Neural cell (in vitro differentiated cells): ENCODE data around the gene USP49. TPM values are rescaled to one million over a fixed set of nuclear protein-coding genes. Genes with fewer than 3 reads are reported as not detected.

Experiments used
- H2AFZ ChIP-seq: fragments of 200-600, 300-800 bp; sonication (generic), shearing (Covaris generic); 2 replicates; pipeline ENCODE4 v1.6.0; 2014; ENCODE audit warnings: low read depth, mild to moderate bottlenecking, antibody characterized with exemption, low read length, moderate library complexity
- H3F3A ChIP-seq: fragments of 200-600 bp; shearing (Covaris generic); 2 replicates; pipeline ENCODE4 v1.6.1; 2016; ENCODE audit warnings: mild to moderate bottlenecking, moderate library complexity, mixed read lengths, antibody characterized with exemption, low read length; ENCODE audit not compliant: insufficient read depth, poor library complexity, severe bottlenecking
- H3K27ac ChIP-seq: fragments of 200-600, 300-800 bp; sonication (generic), shearing (Covaris generic); 2 replicates; pipeline ENCODE4 v1.5.1; 2014; ENCODE audit warnings: mild to moderate bottlenecking, low read length, moderate library complexity
- H3K27me3 ChIP-seq: fragments of 300-800, 200-600 bp; sonication (generic), shearing (Covaris generic); 2 replicates; pipeline ENCODE4 v1.6.0; 2014; ENCODE audit warnings: mild to moderate bottlenecking, low read depth, low read length, moderate library complexity; ENCODE audit not compliant: insufficient read depth
- H3K36me3 ChIP-seq: fragments of 300-800, 200-600 bp; sonication (generic), shearing (Covaris generic); 2 replicates; pipeline ENCODE4 v1.5.1; 2014; ENCODE audit warnings: mild to moderate bottlenecking, antibody characterized with exemption, low read length, moderate library complexity; ENCODE audit not compliant: insufficient read depth
- H3K4me2 ChIP-seq: fragments of 300-800, 200-600 bp; sonication (generic), shearing (Covaris generic); 2 replicates; pipeline ENCODE4 v1.6.0; 2014; ENCODE audit warnings: mild to moderate bottlenecking, low read length
- H3K4me3 ChIP-seq: fragments of 300-800, 200-600 bp; sonication (generic), shearing (Covaris generic); 2 replicates; pipeline ENCODE4 v1.5.1; 2014; ENCODE audit warnings: mild to moderate bottlenecking, low read length, moderate library complexity
- H3K79me2 ChIP-seq: fragments of 200-600 bp; shearing (Covaris generic); replicated peaks from 2 replicates; pipeline ENCODE4 v1.6.0; 2014; ENCODE audit warnings: mild to moderate bottlenecking, low read length, moderate library complexity; ENCODE audit not compliant: insufficient read depth
- H3K9ac ChIP-seq: fragments of 300-800, 200-600 bp; sonication (generic), shearing (Covaris generic); 2 replicates; pipeline ENCODE4 v1.6.1; 2016; ENCODE audit warnings: mild to moderate bottlenecking, low read length, mixed read lengths
- H3K9me2 ChIP-seq: fragments of 200-600 bp; shearing (Covaris generic); 2 replicates; pipeline ENCODE4 v1.6.1; 2016; ENCODE audit warnings: mild to moderate bottlenecking, low read length, mixed read lengths; ENCODE audit not compliant: insufficient read depth
- H3K9me3 ChIP-seq: fragments of 200-600, 300-800 bp; sonication (generic), shearing (Covaris generic); 2 replicates; pipeline ENCODE4 v1.6.1; 2016; ENCODE audit warnings: mild to moderate bottlenecking, mixed run types, low read length, moderate library complexity, mixed read lengths
- H4K20me1 ChIP-seq: fragments of 200-600 bp; shearing (Covaris generic); 2 replicates; pipeline ENCODE4 v1.6.1; 2016; ENCODE audit warnings: mild to moderate bottlenecking, mixed run types; ENCODE audit not compliant: insufficient read depth
- CTCF ChIP-seq: fragments of 450-650 bp; IDR thresholded peaks from 2 replicates; pipeline ENCODE4 v1.5.1; 2014; ENCODE audit warnings: antibody characterized with exemption, mild to moderate bottlenecking, moderate library complexity; ENCODE audit not compliant: poor library complexity, severe bottlenecking
- EP300 ChIP-seq: fragments of 450-650 bp; conservative IDR thresholded peaks from 2 replicates; pipeline ENCODE4 v1.6.1; 2014; ENCODE audit warnings: antibody characterized with exemption, mild to moderate bottlenecking, moderate library complexity; ENCODE audit not compliant: poor library complexity, severe bottlenecking
- EZH2 ChIP-seq: fragments of 200-600, 300-800 bp; shearing (Covaris generic), sonication (generic); IDR thresholded peaks from 2 replicates; pipeline ENCODE4 v1.6.1; 2014; ENCODE audit warnings: antibody characterized with exemption, low read length, borderline replicate concordance, mild to moderate bottlenecking; ENCODE audit not compliant: insufficient read depth, poor library complexity, severe bottlenecking
- MXI1 ChIP-seq: fragments of 450-650 bp; conservative IDR thresholded peaks from 2 replicates; pipeline ENCODE4 v1.6.1; 2014; ENCODE audit warnings: antibody characterized with exemption, mild to moderate bottlenecking; ENCODE audit not compliant: poor library complexity, severe bottlenecking
- POLR2AphosphoS5 ChIP-seq: IDR thresholded peaks from 2 replicates; pipeline ENCODE4 v1.6.1; 2012
- RAD21 ChIP-seq: fragments of 450-650 bp; conservative IDR thresholded peaks from 2 replicates; pipeline ENCODE4 v1.6.1; 2014; ENCODE audit warnings: antibody characterized with exemption, mild to moderate bottlenecking, moderate library complexity
- REST ChIP-seq: IDR thresholded peaks from 2 replicates; pipeline ENCODE4 v1.6.1; 2012; ENCODE audit warnings: borderline replicate concordance
- SMC3 ChIP-seq: fragments of 450-650 bp; conservative IDR thresholded peaks from 2 replicates; pipeline ENCODE4 v1.6.1; 2014; ENCODE audit warnings: antibody characterized with exemption, mild to moderate bottlenecking, moderate library complexity; ENCODE audit not compliant: poor library complexity
- TAF1 ChIP-seq: IDR thresholded peaks from 2 replicates; pipeline ENCODE4 v1.6.1; 2012; ENCODE audit warnings: low read depth
- polyA plus RNA-seq: library from polyadenylated mRNA; depleted of rRNA; stranded (reverse); fragments of >200 nt; gene quantifications from 2 replicates; pipeline ENCODE4 v1.2.3, GENCODE V29; 2014

Gene USP49
- polyA plus RNA-seq, 1 donor from 2014 or later = 23.5 TPM

DNA sequence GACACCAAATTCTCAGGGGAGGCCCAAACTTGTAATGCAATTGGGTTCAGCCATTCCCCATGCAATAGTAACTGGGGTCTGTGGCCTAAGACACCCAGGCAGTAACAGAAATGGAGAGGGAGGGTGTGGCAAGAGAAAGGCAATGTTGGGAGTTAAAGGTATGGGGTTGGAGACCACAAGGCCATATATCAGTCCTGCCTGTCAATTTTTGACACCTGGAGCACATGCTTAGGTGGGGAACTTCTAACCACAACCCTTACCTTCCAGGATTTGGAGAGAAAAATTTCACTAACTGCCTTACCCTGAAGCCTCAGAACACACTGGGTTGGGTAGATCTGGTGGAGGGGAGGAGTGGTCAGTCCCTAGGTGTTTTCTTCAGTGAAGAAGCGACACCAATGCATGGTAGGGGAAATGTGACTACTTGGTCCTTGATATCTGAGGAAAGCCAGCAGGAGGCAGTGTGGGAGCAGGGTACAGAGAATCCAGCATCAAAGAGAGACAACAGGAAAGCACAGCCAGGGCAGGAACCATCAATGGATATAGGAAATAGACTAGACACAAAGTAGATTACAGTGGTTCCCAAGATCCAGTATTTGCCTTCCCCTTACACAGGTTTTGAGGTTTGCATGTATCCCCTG, 6.8 kb upstream of the USP49 start:
- H3K27ac ChIP-seq = no peak overlapping the region
- H3K36me3 ChIP-seq = peaks cover 3% of the 10 kb centered on the region
- TF ChIP-seq RAD21 (no peak), POLR2AphosphoS5 (no peak), REST (no peak), TAF1 (no peak), CTCF (no peak), EP300 (no peak), EZH2 (no peak), SMC3 (no peak), MXI1 (no peak)
- H4K20me1 ChIP-seq = no peaks in the 10 kb centered on the region
- no peak overlapping the region for H3K4me2 ChIP-seq
- H3K79me2 ChIP-seq = no peaks in the 10 kb centered on the region
- H3K9me2 ChIP-seq = no peaks in the 10 kb centered on the region
- H2AFZ ChIP-seq = no peak overlapping the region
- no peaks in the 10 kb centered on the region for H3F3A ChIP-seq
- no peaks in the 10 kb centered on the region for H3K9me3 ChIP-seq
- no peak overlapping the region for H3K4me3 ChIP-seq
- H3K9ac ChIP-seq = no peak overlapping the region
- no peaks in the 10 kb centered on the region for H3K27me3 ChIP-seq

GRCh38 chr6:41900861-41901260, 5.7 kb upstream of the USP49 start:
- H3K4me3 ChIP-seq = no peak overlapping the region
- no peaks in the 10 kb centered on the region for H4K20me1 ChIP-seq
- H2AFZ ChIP-seq = no peak overlapping the region
- no peaks in the 10 kb centered on the region for H3K27me3 ChIP-seq
- H3K4me2 ChIP-seq = no peak overlapping the region
- no peaks in the 10 kb centered on the region for H3K9me3 ChIP-seq
- H3K36me3 ChIP-seq = peaks cover 1% of the 10 kb centered on the region
- no peak for TF ChIP-seq TAF1
- TF ChIP-seq POLR2AphosphoS5 = no peak
- TF ChIP-seq EP300 = no peak
- TF ChIP-seq REST = no peak
- TF ChIP-seq EZH2 = no peak
- TF ChIP-seq MXI1 = no peak
- no peak for TF ChIP-seq CTCF
- TF ChIP-seq SMC3 = no peak
- TF ChIP-seq RAD21 = no peak
- no peaks in the 10 kb centered on the region for H3K79me2 ChIP-seq
- H3K9me2 ChIP-seq = no peaks in the 10 kb centered on the region
- no peak overlapping the region for H3K27ac ChIP-seq
- no peak overlapping the region for H3K9ac ChIP-seq
- no peaks in the 10 kb centered on the region for H3F3A ChIP-seq
